ENCODE data around the gene SKI. TPM values are rescaled to one million over a fixed set of nuclear protein-coding genes. Genes with fewer than 3 reads are reported as not detected.

The SKI gene
- total and polyA plus RNA-seq, 5 donors from 2014 or later: 0.25 to 218 (median 0.35) TPM

DNA sequence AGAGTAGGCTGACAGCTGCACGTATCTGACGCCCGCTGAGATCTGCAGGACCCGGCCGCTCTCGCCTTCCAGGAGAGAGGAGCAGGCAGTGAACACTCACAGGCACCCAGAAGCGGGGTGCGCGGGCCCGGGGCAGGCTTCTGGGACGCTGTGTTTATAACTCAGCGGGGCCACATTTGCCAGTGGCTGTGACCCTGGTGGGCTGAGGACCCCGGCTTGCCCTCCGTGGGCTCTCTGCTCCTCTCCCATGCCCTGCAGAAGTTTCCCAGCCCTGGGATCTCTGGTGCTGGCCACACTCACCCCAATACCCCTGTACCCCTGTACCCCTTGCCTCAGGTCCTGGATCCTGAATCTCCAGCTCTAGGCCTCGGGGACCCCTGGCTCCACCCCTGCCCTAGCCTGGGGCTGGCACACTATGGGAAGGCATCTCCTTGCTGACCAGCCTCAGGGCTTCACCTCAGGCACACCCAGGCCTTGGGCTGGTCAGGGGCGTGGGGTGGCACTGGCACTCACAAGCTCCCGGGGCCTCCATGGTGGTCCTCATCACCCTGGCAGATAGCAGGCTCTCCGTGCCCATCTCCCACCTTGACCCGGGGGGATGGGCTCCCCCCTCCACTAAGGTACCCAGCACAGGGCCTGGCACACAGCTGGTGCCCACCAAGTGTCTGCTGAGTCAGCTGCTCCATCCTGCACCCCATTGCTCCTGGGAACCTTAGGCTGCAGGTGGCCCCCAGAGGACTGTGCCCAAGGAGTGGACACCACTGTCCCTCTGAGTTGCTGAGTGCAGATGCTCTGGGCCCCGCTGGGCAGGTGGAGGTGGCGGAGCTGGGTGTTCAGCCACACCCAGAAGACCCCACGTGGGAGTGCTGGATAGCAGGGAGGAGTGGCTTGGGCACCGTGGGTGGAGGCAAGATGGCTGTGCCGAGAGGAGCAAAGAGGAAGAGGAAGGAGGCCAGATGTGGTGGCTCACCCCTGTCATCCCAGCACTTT lies 130.8 kb downstream of the SKI start:
- H3K9me3 ChIP-seq (ENCODE audit: control insufficient read depth in 2 of 2, low read length in 2 of 2): peaks cover 0 to 2% of the 10 kb centered on the region in 2 experiments
- H3K36me3 ChIP-seq (ENCODE audit: control insufficient read depth, insufficient read depth, low read length): no peaks in the 10 kb centered on the region
- no peak for ATAC-seq (ENCODE audit: low read depth in 2 of 2)
- H3K36me3 Mint-ChIP-seq: no peaks in the 10 kb centered on the region
- H3K27ac ChIP-seq (ENCODE audit: insufficient read depth, low read length, poor library complexity, severe bottlenecking): no peak overlapping the region
- no peaks in the 10 kb centered on the region for H3K27me3 Mint-ChIP-seq
- H3K27me3 ChIP-seq (ENCODE audit: control insufficient read depth, insufficient read depth, low read length): no peaks in the 10 kb centered on the region
- H3K4me3 Mint-ChIP-seq: peak overlapping the region in 1 of 4 donors; percentile 41
- no peaks in the 10 kb centered on the region for H3K4me1 Mint-ChIP-seq
- no peak for DNase-seq
- H3K4me1 ChIP-seq (ENCODE audit: control insufficient read depth, insufficient read depth, low read length, poor library complexity, severe bottlenecking): no peaks in the 10 kb centered on the region
- peaks cover 0 to 13% (median 2%) of the 10 kb centered on the region in 7 donors for H3K9me3 Mint-ChIP-seq
- H3K4me3 ChIP-seq (ENCODE audit: low read depth, low read length): no peak overlapping the region
- H3K27ac Mint-ChIP-seq: peak overlapping the region in 1 of 3 donors; percentile 65

Other genes with a start within 250 kb of the SKI start
- gene CFAP74, start 224.5 kb upstream of the SKI start, total RNA-seq: not detected
- not detected for gene CFAP74, start 224.5 kb upstream of the SKI start, polyA plus RNA-seq
- gene GABRD, start 209.0 kb upstream of the SKI start, total RNA-seq: 0.22 TPM
- gene GABRD, start 209.0 kb upstream of the SKI start, polyA plus RNA-seq: not detected
- gene PRKCZ, start 177.9 kb upstream of the SKI start, total RNA-seq: 42.7 TPM
- 10 to 100 TPM; 11.0 to 13.9 (median 12.5) TPM for gene PRKCZ, start 177.9 kb upstream of the SKI start, polyA plus RNA-seq
- gene FAAP20, start 33.5 kb upstream of the SKI start, total RNA-seq: 40.4 TPM
- 10 to 100 TPM; 40.0 to 66.5 (median 51.5) TPM for gene FAAP20, start 33.5 kb upstream of the SKI start, polyA plus RNA-seq
- 7.3 TPM for gene MORN1, start 163.2 kb downstream of the SKI start, total RNA-seq
- gene MORN1, start 163.2 kb downstream of the SKI start, polyA plus RNA-seq: 1 to 10 TPM; 1.3 to 3.2 (median 2.1) TPM
- 91.3 TPM for gene RER1, start 163.5 kb downstream of the SKI start, total RNA-seq
- 100 to 1,000 TPM; 156 to 184 (median 173) TPM for gene RER1, start 163.5 kb downstream of the SKI start, polyA plus RNA-seq
- 7.6 TPM for gene PEX10, start 184.2 kb downstream of the SKI start, total RNA-seq
- 1 to 10 TPM; 6.3 to 9.7 (median 8.4) TPM for gene PEX10, start 184.2 kb downstream of the SKI start, polyA plus RNA-seq
- 43.4 TPM for gene PLCH2, start 248.0 kb downstream of the SKI start, total RNA-seq
- 1 to 10 TPM in 3 of 4 donors, under 1 TPM in 1; 0.35 to 2.8 (median 1.1) TPM for gene PLCH2, start 248.0 kb downstream of the SKI start, polyA plus RNA-seq